Osteoblast (primary cell): Measurements from ENCODE around the gene RAB36. TPM values are rescaled to one million over a fixed set of nuclear protein-coding genes. Genes with fewer than 3 reads are reported as not detected.

ENCODE experiments used
- DNase-seq: peaks from one replicate; pipeline ENCODE4 v3.0.0; 2011; ENCODE audit warnings: low spot score, mixed read lengths; ENCODE audit not compliant: insufficient read length; ENCODE audit errors: missing footprints
- H2AFZ ChIP-seq: 2 replicates; pipeline ENCODE4 v1.6.0; 2011; ENCODE audit warnings: mild to moderate bottlenecking, low read length
- H3K27ac ChIP-seq: 2 replicates; pipeline ENCODE4 v1.5.1; 2011; ENCODE audit warnings: mild to moderate bottlenecking, low read depth, low read length, moderate library complexity
- H3K27me3 ChIP-seq: 2 replicates; pipeline ENCODE4 v1.6.0; 2012; ENCODE audit warnings: mild to moderate bottlenecking, control low read depth, inconsistent platforms, low read length, moderate library complexity; ENCODE audit not compliant: insufficient read depth
- H3K36me3 ChIP-seq: 2 replicates; pipeline ENCODE4 v1.5.1; 2011; ENCODE audit warnings: mild to moderate bottlenecking, low read length, control low read depth, moderate library complexity; ENCODE audit not compliant: insufficient read depth
- H3K4me1 ChIP-seq: 2 replicates; pipeline ENCODE4 v1.5.1; 2011; ENCODE audit warnings: mild to moderate bottlenecking, low read length, control low read depth, moderate library complexity; ENCODE audit not compliant: insufficient read depth
- H3K4me2 ChIP-seq: 2 replicates; pipeline ENCODE4 v1.6.0; 2011; ENCODE audit warnings: mild to moderate bottlenecking, low read length; ENCODE audit not compliant: insufficient read depth
- H3K4me3 ChIP-seq: fragments of 200-600 bp; sonication (generic); 3 replicates; pipeline ENCODE4 v1.5.1; 2012; ENCODE audit warnings: mild to moderate bottlenecking, low read length, inconsistent platforms; ENCODE audit not compliant: insufficient read depth
- H3K79me2 ChIP-seq: 2 replicates; pipeline ENCODE4 v1.6.0; 2012; ENCODE audit warnings: mild to moderate bottlenecking, low read length, control low read depth, inconsistent platforms; ENCODE audit not compliant: insufficient read depth
- H3K9me3 ChIP-seq: 2 replicates; pipeline ENCODE4 v1.5.1; 2011; ENCODE audit warnings: low read depth, low read length, control low read depth
- H4K20me1 ChIP-seq: 2 replicates; pipeline ENCODE4 v1.6.0; 2012; ENCODE audit warnings: mild to moderate bottlenecking, low read length, control low read depth; ENCODE audit not compliant: insufficient read depth
- CTCF ChIP-seq: IDR thresholded peaks from 2 replicates; pipeline ENCODE4 v1.5.1; 2011; ENCODE audit warnings: mild to moderate bottlenecking, low read depth, low read length, moderate library complexity; ENCODE audit errors: extremely low read depth
- total RNA-seq: library from RNA; depleted of rRNA; stranded (reverse); fragments of >200 nt; gene quantifications from 2 replicates; pipeline ENCODE4 v1.2.3, GENCODE V29; 2012

Gene RAB36
- total RNA-seq, 1 donor: 7.6 TPM

- peak; percentile 69 for DNase-seq
- Histone ChIP-seq H3K4me2 (no peak overlapping the region), H3K27ac (no peak overlapping the region), H3K9me3 (no peaks in the 10 kb centered on the region), H3K4me3 (no peak overlapping the region), H2AFZ (no peak overlapping the region), H3K36me3 (no peaks in the 10 kb centered on the region), H3K79me2 (no peaks in the 10 kb centered on the region), H3K27me3 (peaks cover 2% of the 10 kb centered on the region), H4K20me1 (no peaks in the 10 kb centered on the region), H3K4me1 (no peaks in the 10 kb centered on the region)
- no peak for TF ChIP-seq CTCF
Observed at GRCh38 chr22:23168391-23169042, 23.2 kb downstream of the RAB36 start.

GRCh38 chr22:23169043-23169406, 23.7 kb downstream of the RAB36 start:
- peaks cover 2% of the 10 kb centered on the region for H3K27me3 ChIP-seq
- H3K4me2 ChIP-seq: no peak overlapping the region
- no peak overlapping the region for H2AFZ ChIP-seq
- no peaks in the 10 kb centered on the region for H3K4me1 ChIP-seq
- no peaks in the 10 kb centered on the region for H3K9me3 ChIP-seq
- H4K20me1 ChIP-seq: no peaks in the 10 kb centered on the region
- H3K4me3 ChIP-seq: no peak overlapping the region
- no peaks in the 10 kb centered on the region for H3K79me2 ChIP-seq
- no peak for TF ChIP-seq CTCF
- DNase-seq: no peak
- H3K36me3 ChIP-seq: no peaks in the 10 kb centered on the region
- no peak overlapping the region for H3K27ac ChIP-seq

DNA sequence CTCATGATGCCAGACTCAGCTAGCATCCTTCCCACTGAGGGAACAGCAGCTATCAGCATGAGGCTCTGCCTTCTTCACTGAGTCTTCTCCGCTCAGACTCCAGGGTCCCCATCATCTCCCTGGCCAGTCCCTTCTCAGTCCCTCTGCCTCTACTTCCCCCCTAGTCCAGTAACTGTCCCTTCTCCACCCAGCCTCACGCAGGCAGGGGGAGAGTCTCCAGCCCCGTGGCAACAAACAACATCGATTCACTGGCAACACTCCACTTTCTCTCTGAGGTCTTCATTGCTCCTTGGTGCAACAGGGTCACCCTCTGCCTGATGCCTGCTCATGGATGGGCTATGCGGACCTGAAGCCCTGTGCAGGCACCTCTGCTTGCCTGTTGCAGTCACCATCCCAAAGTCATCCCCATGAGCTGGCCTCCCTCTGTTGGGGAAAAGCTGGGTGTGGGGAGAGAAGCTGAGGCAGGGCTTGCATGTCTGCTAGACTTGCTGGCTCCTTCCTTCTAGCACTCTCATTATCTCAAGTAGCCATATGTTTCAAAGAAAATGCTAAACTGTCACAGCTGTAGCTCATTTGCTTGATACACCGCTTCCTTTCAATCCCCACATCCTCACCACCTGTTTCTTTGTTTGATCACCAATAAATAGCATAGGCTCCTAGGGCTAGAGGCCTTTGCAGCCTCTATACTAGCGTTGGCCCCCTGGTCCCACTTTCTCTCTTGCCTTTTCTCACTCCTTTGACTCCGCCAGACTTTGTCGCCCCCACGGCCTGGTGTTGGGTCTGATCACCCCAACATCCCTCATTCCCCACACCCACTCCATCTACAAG, 30.8 kb downstream of the RAB36 start:
- no peak overlapping the region for H3K27ac ChIP-seq
- peaks cover 2% of the 10 kb centered on the region for H3K79me2 ChIP-seq
- no peak overlapping the region for H3K4me2 ChIP-seq
- H3K36me3 ChIP-seq: no peaks in the 10 kb centered on the region
- no peak overlapping the region for H2AFZ ChIP-seq
- H3K27me3 ChIP-seq: no peaks in the 10 kb centered on the region
- H3K9me3 ChIP-seq: peaks cover 11% of the 10 kb centered on the region
- H3K4me3 ChIP-seq: no peak overlapping the region
- peaks cover 17% of the 10 kb centered on the region for H3K4me1 ChIP-seq
- H4K20me1 ChIP-seq: no peaks in the 10 kb centered on the region
- no peak for TF ChIP-seq CTCF
- DNase-seq: peak; percentile 76

GRCh38 chr22:23176645-23177027, 31.4 kb downstream of the RAB36 start:
- Histone ChIP-seq H4K20me1 (peaks cover 4% of the 10 kb centered on the region), H3K36me3 (no peaks in the 10 kb centered on the region), H3K4me2 (no peak overlapping the region), H2AFZ (no peak overlapping the region), H3K27me3 (no peaks in the 10 kb centered on the region), H3K27ac (no peak overlapping the region), H3K4me1 (peaks cover 21% of the 10 kb centered on the region), H3K9me3 (peaks cover 11% of the 10 kb centered on the region), H3K4me3 (no peak overlapping the region), H3K79me2 (peaks cover 7% of the 10 kb centered on the region)
- TF ChIP-seq CTCF: no peak
- DNase-seq: no peak
